Cardiac muscle cell (in vitro differentiated cells and primary cell): ENCODE results near the gene GGCT. TPM values are rescaled to one million over a fixed set of nuclear protein-coding genes. Genes with fewer than 3 reads are reported as not detected.

Experiments
- polyA plus RNA-seq: library from polyadenylated mRNA; unstranded; fragments of >200 nt; fragmentation: Nextera tagmentation; extraction: Ambion mirVana; gene quantifications from 2 replicates; pipeline ENCODE4 v1.2.1, GENCODE V29; 2016
- total RNA-seq: library from RNA; depleted of rRNA; stranded (reverse); fragments of >200 nt; gene quantifications from 2 replicates; pipeline ENCODE4 v1.2.3, GENCODE V29; 2016

Gene GGCT
- total and polyA plus RNA-seq, 2 experiments from 2014 or later: 49.8 to 81.2 TPM

Other genes with a start within 250 kb of the GGCT start
- gene ZNRF2, start 220.2 kb downstream of the GGCT start, total RNA-seq: 29.8 and 46.7 TPM in 2 replicates
- 18.6 and 29.5 TPM in 2 replicates for gene ZNRF2, start 220.2 kb downstream of the GGCT start, polyA plus RNA-seq
- gene NOD1, start 26.0 kb downstream of the GGCT start, total RNA-seq: 38.6 and 79.6 TPM in 2 replicates
- 20.3 and 42.5 TPM in 2 replicates for gene NOD1, start 26.0 kb downstream of the GGCT start, polyA plus RNA-seq
- 71.5 and 82.9 TPM in 2 replicates for gene GARS1, start 90.0 kb upstream of the GGCT start, total RNA-seq
- gene GARS1, start 90.0 kb upstream of the GGCT start, polyA plus RNA-seq: 77.0 and 77.3 TPM in 2 replicates
- 0.77 and 0.92 TPM in 2 replicates for gene CRHR2, start 177.6 kb upstream of the GGCT start, total RNA-seq
- 0.39 and 0.42 TPM in 2 replicates for gene CRHR2, start 177.6 kb upstream of the GGCT start, polyA plus RNA-seq
- 2.6 and 4.9 TPM in 2 replicates for gene INMT, start 247.3 kb upstream of the GGCT start, total RNA-seq
- gene INMT, start 247.3 kb upstream of the GGCT start, polyA plus RNA-seq: 0.98 and 2.2 TPM in 2 replicates